Heart left ventricle (tissue), 13 donors: ENCODE data around the gene XAF1.

Experiments
- POLR2A ChIP-seq, 2 donors: fragments of 450-650 bp; IDR thresholded peaks; one replicate each; pipeline ENCODE4 v1.6.1; 2017; ENCODE audit warnings: antibody characterized with exemption in 2 of 2, mild to moderate bottlenecking in 2 of 2, moderate library complexity in 2 of 2
- TF ChIP-seq, protein P1 (sequence below), 12 donors: fragments of 200-600 bp; sonication (generic) in 4 of 12; IDR thresholded peaks; one replicate each; pipeline versions ENCODE4 v1.5.0 to v1.8.0; 2018 to 2022; ENCODE audit warnings: antibody characterized with exemption in 12 of 12, mild to moderate bottlenecking in 5 of 12
- donor health status: ischemic (EF 13 %, LVEDD 7.1; RV severe dilation, severe dysfunction).
- donor health status: DM: no; HTN: yes; CAD: no.
- donor health status: DM: no; HTN: no; CAD: no.
- donor health status: ischemic (EF 25% LVEDD 6.9; RV normal size, moderate dysfunction).
- donor health status: ischemic (EF 25% LVEDD 5.7; RV mildly dilated, moderate dysfunction).
- donor health status: ischemic (EF 35%, LVEDD 5.7; RV mildly dilated, moderate dysfunction).
- donor health status: nonischemic (EF 11% LVEDD 7.7; RV severe dilation, severe dysfunction).
- donor health status: DM: yes; HTN: yes; CAD: no.
- donor health status: PGD.
- donor health status: ischemic (EF 29% LVEDD 5.4; RV normal size, mild dysfunction).
- donor health status: nonischemic (EF 23%, LVEDD 6.1; RV moderate dilation, normal function).

DNA sequence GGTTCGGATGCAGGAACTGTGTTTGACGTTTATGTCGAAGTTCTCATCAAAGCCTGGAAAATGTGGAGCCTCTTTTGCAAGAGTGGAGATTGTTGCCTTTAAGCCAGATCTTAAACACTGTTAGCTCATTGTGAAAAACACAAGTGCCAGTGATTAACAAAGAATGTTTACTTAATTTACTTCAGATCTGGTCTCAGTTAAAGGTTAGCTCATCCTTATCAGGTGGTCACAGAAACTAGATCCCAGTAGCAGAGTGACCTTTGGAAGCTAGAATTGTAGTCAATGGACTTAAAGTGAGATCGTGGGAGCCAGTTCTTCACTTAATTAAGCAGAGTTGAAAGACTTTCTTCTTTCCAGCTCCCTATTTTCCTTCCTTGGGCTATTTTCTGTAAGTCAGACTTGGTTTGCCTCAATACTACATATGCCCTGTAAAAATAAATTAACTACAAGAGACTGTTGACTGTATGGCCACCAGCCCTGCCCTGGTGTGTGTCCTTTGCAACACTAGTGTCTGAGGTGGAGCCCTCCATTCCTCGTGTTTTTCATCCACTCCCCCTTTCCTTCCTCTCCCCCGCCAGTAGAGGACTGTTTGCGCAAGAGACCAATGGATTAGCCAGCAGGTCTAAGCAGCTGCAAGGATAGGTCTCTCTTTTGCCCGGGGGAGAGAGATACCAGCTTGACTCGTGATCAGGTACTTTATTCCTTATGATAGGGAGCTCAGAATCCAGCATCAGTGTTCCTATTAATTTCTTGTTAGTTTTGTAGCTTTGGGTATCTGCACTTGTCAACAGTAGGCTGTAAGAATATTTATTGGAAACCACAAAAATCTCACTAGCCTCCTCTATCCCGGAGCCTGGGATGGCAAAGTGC lies 40.4 kb downstream of the XAF1 start:
- TF ChIP-seq POLR2A (IDR thresholded peaks at IDR 0.05), result no peak
- TF ChIP-seq, protein P1, sequence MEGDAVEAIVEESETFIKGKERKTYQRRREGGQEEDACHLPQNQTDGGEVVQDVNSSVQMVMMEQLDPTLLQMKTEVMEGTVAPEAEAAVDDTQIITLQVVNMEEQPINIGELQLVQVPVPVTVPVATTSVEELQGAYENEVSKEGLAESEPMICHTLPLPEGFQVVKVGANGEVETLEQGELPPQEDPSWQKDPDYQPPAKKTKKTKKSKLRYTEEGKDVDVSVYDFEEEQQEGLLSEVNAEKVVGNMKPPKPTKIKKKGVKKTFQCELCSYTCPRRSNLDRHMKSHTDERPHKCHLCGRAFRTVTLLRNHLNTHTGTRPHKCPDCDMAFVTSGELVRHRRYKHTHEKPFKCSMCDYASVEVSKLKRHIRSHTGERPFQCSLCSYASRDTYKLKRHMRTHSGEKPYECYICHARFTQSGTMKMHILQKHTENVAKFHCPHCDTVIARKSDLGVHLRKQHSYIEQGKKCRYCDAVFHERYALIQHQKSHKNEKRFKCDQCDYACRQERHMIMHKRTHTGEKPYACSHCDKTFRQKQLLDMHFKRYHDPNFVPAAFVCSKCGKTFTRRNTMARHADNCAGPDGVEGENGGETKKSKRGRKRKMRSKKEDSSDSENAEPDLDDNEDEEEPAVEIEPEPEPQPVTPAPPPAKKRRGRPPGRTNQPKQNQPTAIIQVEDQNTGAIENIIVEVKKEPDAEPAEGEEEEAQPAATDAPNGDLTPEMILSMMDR (IDR thresholded peaks at IDR 0.05), result no peak
